ENCODE measurements around the gene DHRS3.

DHRS3 gene

DNA sequence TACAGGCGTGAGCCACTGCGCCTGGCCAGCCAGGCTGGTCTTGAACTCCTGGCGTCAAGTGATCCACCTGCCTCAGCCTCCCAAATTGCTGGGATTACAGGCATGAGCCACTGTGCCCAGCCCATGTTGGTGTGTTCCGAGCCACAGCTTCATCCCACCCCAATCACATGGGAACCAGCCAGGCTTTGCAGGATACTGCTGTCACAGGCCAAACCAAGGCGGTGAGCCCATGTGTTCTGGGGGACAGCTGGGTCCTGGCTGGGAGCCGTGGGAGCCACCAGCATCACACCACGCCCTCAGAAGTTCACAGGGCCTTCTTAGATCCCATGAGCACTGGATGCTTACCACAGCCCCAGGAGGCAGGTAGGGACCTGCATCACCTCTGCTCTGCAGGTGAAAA is 56.9 kb downstream of the DHRS3 start:
- no peak for DNase-seq (ENCODE audit: low spot score)
- no peak for TF ChIP-seq CTCF (conservative IDR thresholded peaks at IDR 0.05; ENCODE audit: low read depth)
- ChIA-PET CTCF (no interaction called here), POLR2A (ENCODE audit: low non-redundant PET) (no interaction called here)
- H3K27ac ChIP-seq = no peak overlapping the region

GRCh38 chr1:12556957-12557935 is 60.8 kb downstream of the DHRS3 start:
- ChIA-PET CTCF (interaction anchor here (0.7 kb wide), 1 partner anchor 51 kb away, joined by 3 read pairs; no protein-coding TSS in a partner anchor), POLR2A (ENCODE audit: low non-redundant PET) (no interaction called here)
- no peak for DNase-seq (ENCODE audit: low spot score)
- H3K27ac ChIP-seq = no peak overlapping the region
- TF ChIP-seq CTCF (conservative IDR thresholded peaks at IDR 0.05; ENCODE audit: low read depth) = no peak

GRCh38 chr1:12556368-12556930 is 61.6 kb downstream of the DHRS3 start:
- TF ChIP-seq CTCF (conservative IDR thresholded peaks at IDR 0.05; ENCODE audit: low read depth) = no peak
- ChIA-PET CTCF (no interaction called here), POLR2A (ENCODE audit: low non-redundant PET) (no interaction called here)
- no peak for DNase-seq (ENCODE audit: low spot score)
- no peak overlapping the region for H3K27ac ChIP-seq

GRCh38 chr1:12555411-12556367 is 62.3 kb downstream of the DHRS3 start:
- no peak for DNase-seq (ENCODE audit: low spot score)
- ChIA-PET POLR2A (ENCODE audit: low non-redundant PET) (no interaction called here), CTCF (no interaction called here)
- H3K27ac ChIP-seq = no peak overlapping the region
- no peak for TF ChIP-seq CTCF (conservative IDR thresholded peaks at IDR 0.05; ENCODE audit: low read depth)

- no peak for DNase-seq (ENCODE audit: low spot score)
- POLR2A ChIA-PET (ENCODE audit: low non-redundant PET) = no interaction called here
- H3K27ac ChIP-seq = no peak overlapping the region
- CTCF ChIA-PET = no interaction called here
- no peak for TF ChIP-seq CTCF (conservative IDR thresholded peaks at IDR 0.05; ENCODE audit: low read depth)
Observed at GRCh38 chr1:12554521-12555305, 63.3 kb downstream of the DHRS3 start.

Data from RWPE1 (cell line).